Stimulated activated CD8-positive, alpha-beta memory T cell treated with anti-CD3 and anti-CD28 coated beads, Interleukin-7, amount 100 ng/mL, for 48 hours (primary cell): ENCODE measurements around the gene FABP7.

Experiments used
- DNase-seq, 2 donors: peaks; one replicate each; pipeline ENCODE4 v3.0.0-alpha.2; 2020; ENCODE audit warnings: low read depth in 1 of 2; ENCODE audit errors: extremely low read depth in 1 of 2

Gene FABP7

DNA sequence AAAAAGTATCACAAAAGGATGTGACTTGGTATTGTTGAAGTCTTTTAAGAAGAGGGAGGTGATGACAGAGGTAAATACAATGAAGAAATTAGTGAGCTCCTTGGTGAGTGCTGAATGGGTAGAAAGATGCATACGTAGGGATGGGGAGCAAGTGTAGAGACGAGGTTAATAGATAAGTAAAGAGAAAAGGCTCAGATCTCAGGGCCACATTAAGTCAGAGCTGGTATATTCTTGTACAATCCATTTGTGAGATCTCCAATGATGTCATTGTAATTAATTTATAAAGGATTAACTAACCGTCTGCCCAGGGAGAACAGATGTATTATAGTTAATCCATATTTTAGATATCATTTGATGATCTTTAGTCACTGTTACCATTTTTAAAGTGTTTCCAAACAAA is 52.9 kb downstream of the FABP7 start:
- DNase-seq = no peak

DNA sequence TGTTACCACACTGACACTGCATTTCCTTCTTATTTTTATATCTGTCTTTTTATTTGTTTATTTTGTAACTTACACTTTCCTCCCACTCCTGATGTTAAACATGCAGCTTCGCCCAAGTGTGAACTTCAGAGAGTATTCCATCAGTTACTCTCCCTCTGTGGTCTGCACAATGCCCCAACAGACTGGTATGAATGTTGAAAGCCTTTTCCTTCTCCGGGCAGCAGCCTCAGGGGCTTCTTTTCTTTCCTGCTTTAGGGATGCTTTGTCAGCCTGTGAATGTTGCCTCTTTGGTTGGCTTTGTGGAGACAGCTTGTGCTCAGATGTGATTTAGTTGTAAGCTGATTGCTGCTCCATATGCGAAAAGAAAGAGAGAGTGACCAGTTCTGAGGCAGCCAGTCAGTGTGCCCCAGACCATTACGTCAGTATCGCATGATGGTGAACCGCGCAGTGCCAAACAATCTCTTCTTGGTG is 53.5 kb downstream of the FABP7 start:
- no peak for DNase-seq
